Central memory CD8-positive, alpha-beta T cell (primary cell): ENCODE results near the gene ADGRA1.

Experiments used
- ATAC-seq: fragments of 150-1000 bp; cut with Tn5 transposase; replicated peaks from 2 replicates; pipeline ENCODE4 v1.10.0; 2022; ENCODE audit warnings: mild to moderate bottlenecking, moderate FRiP score, moderate number of reproducible peaks; ENCODE audit not compliant: poor library complexity, severe bottlenecking; ENCODE audit errors: extremely low read depth
- DNase-seq, 2 donors: peaks; one replicate each; pipeline ENCODE4 v3.0.0; 2021; ENCODE audit warnings: low spot score in 2 of 2
- H3K27ac Mint-ChIP-seq: one replicate; pipeline ENCODE4 v1.8.0; 2022; ENCODE audit warnings: low read depth, mild to moderate bottlenecking, moderate library complexity, mixed read lengths
- H3K27me3 Mint-ChIP-seq: one replicate; pipeline ENCODE4 v1.8.0; 2022; ENCODE audit warnings: mixed read lengths
- H3K36me3 Mint-ChIP-seq: one replicate; pipeline ENCODE4 v1.8.0; 2022; ENCODE audit warnings: mild to moderate bottlenecking, moderate library complexity, mixed read lengths; ENCODE audit not compliant: insufficient read depth
- H3K4me1 Mint-ChIP-seq: one replicate; pipeline ENCODE4 v1.8.0; 2022; ENCODE audit warnings: mixed read lengths
- H3K4me3 Mint-ChIP-seq: one replicate; pipeline ENCODE4 v1.8.0; 2022; ENCODE audit warnings: mild to moderate bottlenecking, moderate library complexity, mixed read lengths
- H3K9me3 Mint-ChIP-seq: one replicate; pipeline ENCODE4 v1.8.0; 2022; ENCODE audit warnings: mixed read lengths

ADGRA1 gene

DNA sequence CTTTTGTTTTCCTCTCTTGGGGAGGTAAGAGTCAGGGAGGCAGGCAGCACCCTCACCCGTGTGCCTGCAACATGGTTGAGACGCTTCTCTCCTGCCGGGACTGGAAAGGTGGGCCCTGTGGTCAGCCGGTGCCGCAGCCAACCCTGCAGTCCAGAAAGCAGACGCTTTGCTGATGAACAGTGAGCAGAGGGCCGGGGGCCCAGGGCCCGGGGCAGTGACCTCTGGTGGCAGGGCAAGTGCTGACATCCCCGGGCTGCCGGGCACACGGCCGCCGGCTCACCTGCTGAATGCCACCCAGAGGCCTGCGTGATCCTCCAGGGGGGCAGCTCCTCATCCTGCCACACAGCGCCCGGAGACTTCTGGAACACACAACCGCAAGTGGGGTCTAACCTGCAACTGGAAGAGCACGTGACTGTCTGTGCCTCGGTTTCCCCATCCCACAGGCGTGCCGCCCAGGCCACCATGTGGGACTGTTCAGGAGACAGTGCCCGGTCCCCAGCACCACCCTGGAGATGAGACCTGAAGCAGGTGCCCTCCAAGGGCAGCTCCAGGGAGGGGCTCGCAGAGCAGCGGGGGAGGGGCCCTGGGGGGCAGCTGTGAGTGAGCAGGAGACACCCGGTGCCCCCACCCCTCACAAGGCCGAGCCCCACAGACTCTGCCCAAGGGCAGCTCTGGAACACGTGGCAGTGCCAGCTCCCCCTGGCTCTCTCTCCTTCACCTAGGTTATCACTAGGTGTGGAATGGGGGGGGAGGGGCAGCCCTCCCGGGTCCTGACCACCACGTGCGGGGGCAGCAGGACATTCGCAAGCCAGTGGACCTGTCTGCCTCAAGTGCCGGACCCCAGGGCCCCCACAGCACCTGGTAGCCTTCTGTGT, 2.2 kb upstream of the ADGRA1 start:
- no peak overlapping the region for H3K27ac Mint-ChIP-seq
- peaks cover 21% of the 10 kb centered on the region for H3K27me3 Mint-ChIP-seq

DNA sequence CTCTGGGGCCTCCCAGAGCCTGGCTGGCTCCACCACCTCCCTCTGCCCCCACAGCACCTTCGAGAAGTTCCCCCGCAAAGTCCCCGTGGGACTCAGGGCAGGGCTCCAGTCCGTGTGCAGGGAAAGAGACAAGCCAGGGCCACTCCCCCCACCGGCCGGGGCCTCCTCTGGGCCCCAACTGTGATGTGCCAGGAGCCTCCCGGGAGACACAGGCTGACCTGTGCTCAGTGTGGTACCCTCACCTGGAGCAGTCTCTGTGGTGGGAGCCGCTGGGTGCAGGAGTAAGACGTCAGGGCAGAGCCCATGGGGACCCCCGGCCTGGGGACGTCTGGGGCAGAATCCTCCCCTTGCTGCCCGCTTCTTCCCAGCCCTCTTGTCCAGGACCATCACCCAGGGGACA, 1.5 kb upstream of the ADGRA1 start:
- Mint-ChIP-seq H3K27ac (no peak overlapping the region), H3K4me3 (no peak overlapping the region), H3K4me1 (no peaks in the 10 kb centered on the region), H3K27me3 (peaks cover 21% of the 10 kb centered on the region), H3K36me3 (peaks cover 2% of the 10 kb centered on the region), H3K9me3 (no peaks in the 10 kb centered on the region)
- DNase-seq (no peak), ATAC-seq (no peak)

More for the DNA sequence above, 2.2 kb upstream of the ADGRA1 start:
- Mint-ChIP-seq H3K9me3 (no peaks in the 10 kb centered on the region), H3K4me1 (no peaks in the 10 kb centered on the region), H3K36me3 (no peaks in the 10 kb centered on the region), H3K4me3 (no peak overlapping the region)
- ATAC-seq = no peak
- no peak for DNase-seq

DNA sequence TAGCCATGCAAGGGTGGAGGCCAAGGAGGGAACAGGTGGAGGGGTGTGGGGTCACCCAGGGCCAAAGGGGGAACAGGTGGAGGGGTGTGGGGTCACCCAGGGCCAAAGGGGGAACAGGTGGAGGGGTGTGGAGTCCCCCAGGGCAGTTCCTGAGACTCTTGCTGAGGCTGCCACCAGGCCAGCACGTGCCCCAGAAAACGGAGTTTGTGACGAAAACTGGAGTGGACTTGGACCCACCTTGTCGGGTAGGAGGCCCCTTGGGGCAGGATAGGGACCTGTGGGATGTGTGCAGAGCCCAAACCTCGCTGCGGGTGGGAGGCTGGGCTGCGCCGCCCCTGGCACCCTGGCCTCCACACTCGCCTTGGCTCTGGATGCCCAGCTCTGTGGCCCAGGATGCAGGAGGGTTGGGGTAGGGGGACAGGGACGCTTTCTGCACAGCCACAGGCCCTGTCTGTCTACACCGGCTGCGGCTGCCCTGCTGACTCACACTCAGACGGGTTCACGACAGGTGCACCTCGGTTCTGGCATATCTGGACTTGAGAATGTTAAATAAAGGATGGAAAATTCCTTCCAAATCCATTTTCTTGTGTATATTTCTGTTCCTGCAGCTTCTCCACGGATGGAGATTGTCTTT, 562 bp upstream of the ADGRA1 start:
- no peak overlapping the region for H3K4me3 Mint-ChIP-seq
- H3K36me3 Mint-ChIP-seq = peaks cover 2% of the 10 kb centered on the region
- DNase-seq (no peak), ATAC-seq (no peak)
- H3K9me3 Mint-ChIP-seq = no peaks in the 10 kb centered on the region
- no peaks in the 10 kb centered on the region for H3K4me1 Mint-ChIP-seq
- no peak overlapping the region for H3K27ac Mint-ChIP-seq
- H3K27me3 Mint-ChIP-seq = peaks cover 21% of the 10 kb centered on the region

DNA sequence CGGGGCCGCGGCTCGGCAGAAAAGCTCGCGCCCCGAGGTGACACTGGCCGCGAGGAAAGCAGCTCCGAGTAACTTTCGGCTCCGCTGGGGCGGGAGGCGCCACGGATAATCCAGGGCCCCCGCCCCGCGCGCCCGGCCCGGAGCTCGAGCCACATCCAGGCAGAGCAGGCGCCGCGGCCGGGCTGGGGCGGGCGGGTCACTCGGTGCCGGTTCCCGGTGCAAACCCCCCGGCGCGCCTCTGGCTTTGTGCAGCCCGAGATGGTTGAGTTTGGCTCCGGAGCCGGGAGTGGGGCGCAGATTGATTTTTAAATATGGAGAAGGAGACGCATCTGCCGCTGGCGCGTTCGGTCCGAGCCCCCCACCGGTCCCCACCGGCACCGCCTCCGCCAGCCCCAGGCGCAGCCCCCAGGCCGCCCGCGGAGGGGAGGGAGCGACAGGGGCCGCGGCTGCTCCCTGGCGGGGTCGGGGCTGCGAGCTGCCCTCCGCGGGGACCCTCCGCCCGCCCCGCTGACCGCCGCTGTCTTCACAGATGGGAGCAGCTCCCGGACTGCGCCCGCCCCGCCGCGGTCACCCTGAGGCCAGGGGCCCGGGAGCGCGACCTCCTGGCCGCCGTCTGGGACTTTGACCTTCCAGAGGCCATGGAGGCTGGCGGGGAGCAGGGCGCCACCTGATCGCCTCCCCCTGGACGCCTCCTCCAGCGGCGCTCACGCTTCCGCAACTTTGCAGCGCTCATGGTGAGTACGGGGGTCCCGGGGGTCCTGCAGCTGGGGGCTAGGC, 643 bp downstream of the ADGRA1 start:
- Mint-ChIP-seq H3K4me1 (no peaks in the 10 kb centered on the region), H3K27ac (no peak overlapping the region), H3K4me3 (no peak overlapping the region), H3K36me3 (peaks cover 2% of the 10 kb centered on the region), H3K27me3 (peaks cover 21% of the 10 kb centered on the region), H3K9me3 (no peaks in the 10 kb centered on the region)
- no peak for DNase-seq
- no peak for ATAC-seq

DNA sequence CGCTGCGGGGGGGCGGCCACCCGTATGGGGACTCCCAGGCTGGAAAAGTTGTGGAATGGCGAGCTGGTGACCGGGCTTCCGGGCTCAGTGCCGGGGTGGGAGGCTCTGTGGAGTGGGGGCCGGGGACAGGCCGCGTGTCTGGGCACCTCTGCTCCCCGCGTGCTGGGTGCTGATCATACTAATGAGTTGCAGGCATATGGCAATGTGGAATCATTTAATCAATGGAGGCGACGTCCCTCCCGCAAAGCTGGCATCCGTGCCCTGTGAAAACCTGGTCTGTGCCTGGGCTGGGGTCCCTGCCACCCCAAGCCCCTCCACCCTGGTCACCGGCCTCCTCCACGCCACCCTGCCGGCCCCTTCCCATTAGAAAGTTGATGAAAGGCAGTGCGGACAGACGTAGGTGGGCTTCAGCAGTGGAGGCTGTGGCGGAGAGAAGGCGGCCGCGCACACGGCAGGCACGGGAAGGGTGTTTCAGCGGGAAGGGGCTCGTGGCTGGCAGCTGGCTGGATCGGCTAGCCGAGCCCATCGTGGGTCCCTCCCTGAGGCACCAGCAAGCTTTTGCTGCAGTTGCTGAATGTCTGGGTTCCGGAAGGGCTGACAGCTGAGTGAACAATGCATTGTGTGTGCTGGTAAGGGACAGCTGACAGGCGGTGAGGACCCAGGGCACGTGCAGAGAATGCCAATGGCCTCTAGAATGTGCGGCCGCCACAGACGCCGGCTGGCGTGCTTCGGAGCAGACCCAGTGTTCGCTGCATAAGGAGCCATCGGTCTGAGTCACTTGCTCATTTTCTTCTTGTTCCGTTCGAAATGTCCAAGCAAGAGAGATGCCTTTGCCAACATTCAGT, 1.5 kb downstream of the ADGRA1 start:
- H3K9me3 Mint-ChIP-seq = no peaks in the 10 kb centered on the region
- DNase-seq (no peak), ATAC-seq (no peak)
- H3K36me3 Mint-ChIP-seq = peaks cover 2% of the 10 kb centered on the region
- H3K4me1 Mint-ChIP-seq = no peaks in the 10 kb centered on the region
- H3K27ac Mint-ChIP-seq = no peak overlapping the region
- H3K4me3 Mint-ChIP-seq = no peak overlapping the region
- H3K27me3 Mint-ChIP-seq = peaks cover 13% of the 10 kb centered on the region

DNA sequence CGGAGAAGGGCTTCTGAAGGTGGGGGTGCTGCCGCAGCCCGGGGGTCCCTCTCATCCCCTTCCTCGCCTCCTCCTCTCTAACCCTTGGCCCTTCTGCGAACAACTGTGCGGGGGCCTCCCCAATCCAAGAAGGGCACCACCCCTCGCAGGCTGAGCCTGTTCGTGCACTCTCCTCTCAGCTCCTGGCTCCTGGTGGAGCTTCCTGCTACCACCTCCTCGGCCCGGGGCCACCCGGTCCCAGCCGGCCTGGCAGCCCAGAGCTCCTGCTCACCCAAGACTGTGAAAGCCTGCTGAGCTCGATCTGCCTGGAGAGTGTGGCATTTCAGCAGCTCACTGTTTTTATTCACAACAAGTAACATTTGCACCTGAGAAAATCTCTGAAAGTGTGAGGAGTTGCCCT, 2.4 kb downstream of the ADGRA1 start:
- H3K27ac Mint-ChIP-seq = no peak overlapping the region
- no peak overlapping the region for H3K4me3 Mint-ChIP-seq
- no peaks in the 10 kb centered on the region for H3K4me1 Mint-ChIP-seq
- peaks cover 12% of the 10 kb centered on the region for H3K27me3 Mint-ChIP-seq
- no peaks in the 10 kb centered on the region for H3K9me3 Mint-ChIP-seq
- DNase-seq (no peak), ATAC-seq (no peak)
- H3K36me3 Mint-ChIP-seq = peaks cover 2% of the 10 kb centered on the region

DNA sequence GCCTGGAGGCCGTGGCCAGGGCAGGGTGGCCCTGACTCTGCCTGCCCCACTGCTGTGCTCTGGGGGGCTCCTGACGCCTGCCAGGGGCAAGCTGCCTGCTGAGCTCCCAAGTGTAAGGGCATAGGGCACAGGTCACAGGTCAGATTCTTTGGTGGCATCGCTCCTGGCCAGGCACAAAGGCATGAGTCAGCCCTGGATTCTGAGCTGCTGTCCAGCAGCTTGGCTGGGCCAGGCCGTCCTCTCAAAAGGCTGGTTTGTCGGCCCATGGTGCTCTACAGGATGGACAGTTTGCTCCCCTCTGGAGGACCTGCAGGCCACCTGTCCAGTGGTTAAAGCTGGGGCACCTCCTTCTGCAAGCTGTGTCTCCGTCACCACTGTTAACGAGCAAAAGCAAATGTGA, 2.9 kb downstream of the ADGRA1 start:
- ATAC-seq (no peak), DNase-seq (no peak)
- Mint-ChIP-seq H3K4me3 (no peak overlapping the region), H3K27ac (no peak overlapping the region), H3K4me1 (no peaks in the 10 kb centered on the region), H3K27me3 (peaks cover 12% of the 10 kb centered on the region), H3K9me3 (no peaks in the 10 kb centered on the region), H3K36me3 (peaks cover 2% of the 10 kb centered on the region)

DNA sequence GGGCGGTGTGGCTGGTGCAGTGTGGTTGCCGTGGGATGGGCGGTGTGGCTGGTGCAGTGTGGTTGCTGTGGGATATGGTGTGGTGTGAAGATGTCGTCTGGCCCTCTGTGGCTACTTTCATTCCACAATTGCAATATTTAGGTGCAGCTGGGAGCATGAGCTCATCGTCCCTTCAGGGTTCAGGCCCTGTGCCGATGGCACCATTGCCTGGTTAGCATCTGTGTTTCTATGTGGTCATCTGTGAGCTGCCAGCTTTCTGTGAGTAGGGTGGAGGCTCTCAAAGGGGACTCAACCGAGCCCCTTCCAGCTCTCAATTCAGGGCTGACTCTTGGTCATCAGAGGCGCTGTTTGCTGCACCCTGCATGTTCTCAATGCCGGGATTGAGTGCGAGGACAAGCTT, 3.6 kb downstream of the ADGRA1 start:
- Mint-ChIP-seq H3K27ac (no peak overlapping the region), H3K4me3 (no peak overlapping the region), H3K4me1 (no peaks in the 10 kb centered on the region), H3K9me3 (no peaks in the 10 kb centered on the region), H3K36me3 (peaks cover 2% of the 10 kb centered on the region), H3K27me3 (peaks cover 12% of the 10 kb centered on the region)
- ATAC-seq (no peak), DNase-seq (no peak)

DNA sequence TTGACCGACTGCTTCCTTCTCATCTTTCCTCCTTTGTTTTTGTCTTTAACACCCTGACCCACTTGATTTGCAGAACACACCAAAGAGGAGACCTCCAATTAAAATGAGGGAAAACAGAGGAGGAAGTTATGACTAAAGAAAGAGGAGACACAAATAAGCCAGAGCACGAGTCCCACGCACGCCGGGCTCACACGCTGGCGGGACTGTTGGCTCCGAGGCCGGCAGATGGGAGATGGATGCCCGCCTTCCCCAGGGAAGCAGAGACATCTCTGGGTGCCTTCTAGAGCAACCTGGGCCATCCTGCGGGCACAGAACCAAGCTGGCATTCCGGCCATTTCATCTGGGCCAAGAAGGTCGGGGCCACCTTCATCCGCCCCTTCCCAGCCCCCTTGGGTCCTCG, 5.6 kb downstream of the ADGRA1 start:
- peaks cover 2% of the 10 kb centered on the region for H3K36me3 Mint-ChIP-seq
- DNase-seq (no peak), ATAC-seq (no peak)
- no peak overlapping the region for H3K4me3 Mint-ChIP-seq
- H3K27ac Mint-ChIP-seq = no peak overlapping the region
- peaks cover 10% of the 10 kb centered on the region for H3K27me3 Mint-ChIP-seq
- H3K4me1 Mint-ChIP-seq = no peaks in the 10 kb centered on the region
- H3K9me3 Mint-ChIP-seq = no peaks in the 10 kb centered on the region

DNA sequence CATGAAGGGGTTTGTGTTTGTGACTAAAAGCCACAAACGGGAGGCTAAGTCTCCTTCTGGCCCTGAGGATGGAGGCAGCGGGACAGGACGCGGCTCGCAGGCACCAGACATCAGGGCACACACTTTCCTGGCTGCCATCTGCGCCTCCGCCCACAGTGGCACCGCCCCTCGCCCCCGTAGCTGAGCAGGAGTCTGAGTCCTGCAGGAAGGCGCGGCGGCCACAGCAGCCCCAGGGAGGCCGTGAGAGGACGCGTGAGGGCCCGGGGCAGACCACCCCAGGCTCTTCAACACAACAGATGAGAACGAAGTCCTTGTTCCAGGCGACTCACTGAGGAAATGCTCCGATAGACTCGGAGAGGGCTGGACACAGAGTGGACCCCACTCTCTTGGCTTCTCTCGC, 6.6 kb downstream of the ADGRA1 start:
- ATAC-seq (no peak), DNase-seq (no peak)
- Mint-ChIP-seq H3K27me3 (peaks cover 10% of the 10 kb centered on the region), H3K36me3 (peaks cover 2% of the 10 kb centered on the region), H3K27ac (no peak overlapping the region), H3K9me3 (no peaks in the 10 kb centered on the region), H3K4me1 (no peaks in the 10 kb centered on the region), H3K4me3 (no peak overlapping the region)

DNA sequence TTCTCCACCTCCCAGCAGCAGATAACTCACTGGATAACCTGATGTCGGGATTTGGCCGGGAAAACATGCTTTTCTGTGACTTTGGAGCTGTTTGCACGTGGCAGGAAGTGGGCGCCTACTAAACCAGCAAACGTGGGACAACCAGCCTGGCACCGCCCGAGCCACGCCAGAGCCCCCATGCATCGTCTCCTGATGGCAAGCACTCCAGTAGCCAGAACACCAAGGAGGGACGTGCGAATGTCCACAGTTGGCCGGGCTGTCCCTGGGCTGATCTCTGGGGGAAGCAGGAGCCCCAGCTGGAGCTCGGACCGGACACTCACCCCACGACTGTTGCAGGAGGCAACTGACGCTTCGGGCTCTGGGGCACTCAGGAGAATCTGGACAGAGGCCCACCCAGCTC, 7.1 kb downstream of the ADGRA1 start:
- no peak for ATAC-seq
- Mint-ChIP-seq H3K4me3 (no peak overlapping the region), H3K27me3 (peaks cover 10% of the 10 kb centered on the region), H3K36me3 (peaks cover 2% of the 10 kb centered on the region), H3K9me3 (no peaks in the 10 kb centered on the region), H3K27ac (no peak overlapping the region), H3K4me1 (no peaks in the 10 kb centered on the region)
- no peak for DNase-seq

DNA sequence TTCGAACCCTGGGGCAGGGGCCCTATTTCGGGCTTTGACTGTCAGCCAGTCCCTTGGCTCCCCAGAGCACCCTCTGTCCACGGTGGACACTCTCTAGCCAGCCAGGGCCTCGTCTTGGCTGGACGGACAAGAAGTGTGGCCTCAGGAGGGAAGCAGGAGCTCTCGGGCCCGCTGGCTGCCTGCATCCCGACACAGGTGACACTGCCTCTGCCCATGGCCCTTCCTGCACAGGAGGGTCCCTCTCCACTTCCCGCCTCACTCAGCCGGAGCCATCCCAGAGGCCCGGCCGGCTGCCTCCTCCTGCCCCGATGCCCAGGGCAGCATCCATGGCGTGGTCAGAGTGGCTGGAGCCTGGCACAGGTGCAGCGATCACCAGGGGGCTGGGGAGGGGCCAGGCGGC, 7.9 kb downstream of the ADGRA1 start:
- Mint-ChIP-seq H3K4me1 (no peaks in the 10 kb centered on the region), H3K27ac (no peak overlapping the region), H3K9me3 (no peaks in the 10 kb centered on the region), H3K4me3 (no peak overlapping the region), H3K36me3 (peaks cover 2% of the 10 kb centered on the region), H3K27me3 (peaks cover 10% of the 10 kb centered on the region)
- DNase-seq (no peak), ATAC-seq (no peak)
